HCT116 (cell line): Measurements from ENCODE around the gene GPLD1.

Experiments
- FOSL1 ChIP-seq: IDR thresholded peaks from 2 replicates; pipeline ENCODE4 v1.6.1; 2012; ENCODE audit warnings: low read depth
- POLR2A ChIP-seq: IDR thresholded peaks from 2 replicates; pipeline ENCODE4 v1.7.0; 2011; ENCODE audit warnings: borderline replicate concordance; ENCODE audit not compliant: insufficient read depth, insufficient read length; ENCODE audit errors: extremely low read depth
- TF ChIP-seq, protein P1 (sequence below): IDR thresholded peaks from 2 replicates; pipeline ENCODE4 v1.6.1; 2012
- TF ChIP-seq, protein P2 (sequence below), 3 experiments: fragments of 200-600 bp in 1 of 3; sonication (generic) in 1 of 3; IDR thresholded peaks in 2 of 3; conservative IDR thresholded peaks in 1 of 3; 2 replicates each; pipeline ENCODE4 v1.5.1; 2012 to 2017; ENCODE audit warnings: low read depth in 2 of 3, low read length in 2 of 3, antibody characterized with exemption in 1 of 3, borderline replicate concordance in 1 of 3, control low read depth in 1 of 3, mild to moderate bottlenecking in 1 of 3, mixed read lengths in 1 of 3, mixed run types in 1 of 3, moderate library complexity in 1 of 3; ENCODE audit not compliant: insufficient read depth in 1 of 3

DNA sequence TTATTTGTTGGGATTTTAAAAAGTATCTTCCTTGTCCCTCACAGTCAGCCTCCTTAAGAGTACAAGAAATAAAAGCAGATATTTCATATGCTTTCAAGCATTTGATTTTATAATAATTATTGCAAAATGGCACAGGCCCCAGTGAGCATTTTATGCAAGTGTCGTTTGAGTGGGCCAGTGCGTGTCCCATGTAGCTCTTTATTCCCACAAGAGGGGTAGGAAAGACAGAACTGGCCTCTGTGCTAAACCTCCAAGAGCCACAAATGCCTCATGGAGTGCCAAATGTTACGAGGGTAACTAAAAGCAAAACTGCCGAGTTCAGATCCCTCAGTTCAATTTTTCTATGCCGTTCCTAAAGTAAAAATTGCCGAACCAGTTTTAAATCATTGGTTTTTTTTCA lies 12.7 kb downstream of the GPLD1 start:
- TF ChIP-seq, protein P1, sequence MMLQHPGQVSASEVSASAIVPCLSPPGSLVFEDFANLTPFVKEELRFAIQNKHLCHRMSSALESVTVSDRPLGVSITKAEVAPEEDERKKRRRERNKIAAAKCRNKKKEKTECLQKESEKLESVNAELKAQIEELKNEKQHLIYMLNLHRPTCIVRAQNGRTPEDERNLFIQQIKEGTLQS = no peak
- TF ChIP-seq, protein P2, sequence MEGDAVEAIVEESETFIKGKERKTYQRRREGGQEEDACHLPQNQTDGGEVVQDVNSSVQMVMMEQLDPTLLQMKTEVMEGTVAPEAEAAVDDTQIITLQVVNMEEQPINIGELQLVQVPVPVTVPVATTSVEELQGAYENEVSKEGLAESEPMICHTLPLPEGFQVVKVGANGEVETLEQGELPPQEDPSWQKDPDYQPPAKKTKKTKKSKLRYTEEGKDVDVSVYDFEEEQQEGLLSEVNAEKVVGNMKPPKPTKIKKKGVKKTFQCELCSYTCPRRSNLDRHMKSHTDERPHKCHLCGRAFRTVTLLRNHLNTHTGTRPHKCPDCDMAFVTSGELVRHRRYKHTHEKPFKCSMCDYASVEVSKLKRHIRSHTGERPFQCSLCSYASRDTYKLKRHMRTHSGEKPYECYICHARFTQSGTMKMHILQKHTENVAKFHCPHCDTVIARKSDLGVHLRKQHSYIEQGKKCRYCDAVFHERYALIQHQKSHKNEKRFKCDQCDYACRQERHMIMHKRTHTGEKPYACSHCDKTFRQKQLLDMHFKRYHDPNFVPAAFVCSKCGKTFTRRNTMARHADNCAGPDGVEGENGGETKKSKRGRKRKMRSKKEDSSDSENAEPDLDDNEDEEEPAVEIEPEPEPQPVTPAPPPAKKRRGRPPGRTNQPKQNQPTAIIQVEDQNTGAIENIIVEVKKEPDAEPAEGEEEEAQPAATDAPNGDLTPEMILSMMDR (IDR thresholded peaks at IDR 0.05 in 2 of 3, conservative IDR thresholded peaks at IDR 0.05 in 1 of 3; ENCODE audit: borderline replicate concordance in 1 of 3, insufficient read depth in 1 of 3, low read depth in 2 of 3, low read length in 2 of 3) = no peak
- no peak for TF ChIP-seq FOSL1
- no peak for TF ChIP-seq POLR2A
